ENCODE data around the gene PRPSAP1. TPM values are rescaled to one million over a fixed set of nuclear protein-coding genes. Genes with fewer than 3 reads are reported as not detected.

The PRPSAP1 gene
- total and polyA plus RNA-seq, 4 donors = 29.7 to 64.4 (median 46.2) TPM

- H3K4me1 ChIP-seq (ENCODE audit: control insufficient read depth in 1 of 2, insufficient read depth in 2 of 2, low read length in 2 of 2) = no peaks in the 10 kb centered on the region
- ATAC-seq (ENCODE audit: low FRiP score) = no peak
- H3K4me3 ChIP-seq (ENCODE audit: low read length in 2 of 2) = no peak overlapping the region
- intact Hi-C loops (cut with DNase I) = no loop called here
- 18 to 23% methylated on average over 9 of the region's 9 CpGs for WGBS, 2 donors
- H3K27me3 ChIP-seq (ENCODE audit: control insufficient read depth in 1 of 2, insufficient read depth in 2 of 2, low read length in 1 of 2) = no peaks in the 10 kb centered on the region
- peak overlapping the region in 1 of 2 donors; percentile 76 for H3K27ac ChIP-seq (ENCODE audit: low read depth in 1 of 2, low read length in 2 of 2)
- no peak for DNase-seq
- H3K9me3 ChIP-seq (ENCODE audit: control insufficient read depth, low read length) = no peaks in the 10 kb centered on the region
- H3K36me3 ChIP-seq (ENCODE audit: control insufficient read depth in 1 of 2, insufficient read depth in 2 of 2, low read length in 1 of 2) = no peaks in the 10 kb centered on the region
Observed at GRCh38 chr17:76264425-76264754, 89.3 kb downstream of the PRPSAP1 start.

- ATAC-seq (ENCODE audit: low FRiP score) (no peak), DNase-seq (no peak)
- Histone ChIP-seq H3K4me1 (ENCODE audit: control insufficient read depth in 1 of 2, insufficient read depth in 2 of 2, low read length in 2 of 2) (no peaks in the 10 kb centered on the region), H3K27me3 (ENCODE audit: control insufficient read depth in 1 of 2, insufficient read depth in 2 of 2, low read length in 1 of 2) (no peaks in the 10 kb centered on the region), H3K9me3 (ENCODE audit: control insufficient read depth, low read length) (no peaks in the 10 kb centered on the region), H3K27ac (ENCODE audit: low read depth in 1 of 2, low read length in 2 of 2) (no peak overlapping the region), H3K4me3 (ENCODE audit: low read length in 2 of 2) (no peak overlapping the region), H3K36me3 (ENCODE audit: control insufficient read depth in 1 of 2, insufficient read depth in 2 of 2, low read length in 1 of 2) (no peaks in the 10 kb centered on the region)
- WGBS, 2 donors = 90 to 92% methylated on average over 5 of the region's 5 CpGs
- intact Hi-C loops (cut with DNase I) = no loop called here
Observed at GRCh38 chr17:76263896-76264295, 89.8 kb downstream of the PRPSAP1 start.

GRCh38 chr17:76262732-76263344, 90.9 kb downstream of the PRPSAP1 start:
- Histone ChIP-seq H3K4me1 (ENCODE audit: control insufficient read depth in 1 of 2, insufficient read depth in 2 of 2, low read length in 2 of 2) (no peaks in the 10 kb centered on the region), H3K4me3 (ENCODE audit: low read length in 2 of 2) (no peak overlapping the region), H3K27ac (ENCODE audit: low read depth in 1 of 2, low read length in 2 of 2) (no peak overlapping the region), H3K27me3 (ENCODE audit: control insufficient read depth in 1 of 2, insufficient read depth in 2 of 2, low read length in 1 of 2) (no peaks in the 10 kb centered on the region), H3K36me3 (ENCODE audit: control insufficient read depth in 1 of 2, insufficient read depth in 2 of 2, low read length in 1 of 2) (no peaks in the 10 kb centered on the region), H3K9me3 (ENCODE audit: control insufficient read depth, low read length) (no peaks in the 10 kb centered on the region)
- DNase-seq (no peak), ATAC-seq (ENCODE audit: low FRiP score) (no peak)
- 79 to 84% methylated on average over 9 of the region's 9 CpGs for WGBS, 2 donors
- intact Hi-C loops (cut with DNase I) = no loop called here

GRCh38 chr17:76261421-76262215, 92.1 kb downstream of the PRPSAP1 start:
- ATAC-seq (ENCODE audit: low FRiP score) = no peak

GRCh38 chr17:76260669-76261068, 93.0 kb downstream of the PRPSAP1 start:
- no peaks in the 10 kb centered on the region for H3K9me3 ChIP-seq (ENCODE audit: control insufficient read depth, low read length)
- H3K4me1 ChIP-seq (ENCODE audit: control insufficient read depth in 1 of 2, insufficient read depth in 2 of 2, low read length in 2 of 2) = no peaks in the 10 kb centered on the region
- no peak overlapping the region for H3K27ac ChIP-seq (ENCODE audit: low read depth in 1 of 2, low read length in 2 of 2)
- intact Hi-C loops (cut with DNase I) = no loop called here
- H3K27me3 ChIP-seq (ENCODE audit: control insufficient read depth in 1 of 2, insufficient read depth in 2 of 2, low read length in 1 of 2) = no peaks in the 10 kb centered on the region
- ATAC-seq (ENCODE audit: low FRiP score) (no peak), DNase-seq (no peak)
- H3K4me3 ChIP-seq (ENCODE audit: low read length in 2 of 2) = no peak overlapping the region
- 54 to 65% methylated on average over 5 of the region's 5 CpGs for WGBS, 2 donors
- no peaks in the 10 kb centered on the region for H3K36me3 ChIP-seq (ENCODE audit: control insufficient read depth in 1 of 2, insufficient read depth in 2 of 2, low read length in 1 of 2)

More at GRCh38 chr17:76261421-76262215, 92.1 kb downstream of the PRPSAP1 start:
- WGBS, 2 donors = 88 to 90% methylated on average over 22 to 23 of the region's 23 CpGs
- Histone ChIP-seq H3K4me1 (ENCODE audit: control insufficient read depth in 1 of 2, insufficient read depth in 2 of 2, low read length in 2 of 2) (no peaks in the 10 kb centered on the region), H3K27ac (ENCODE audit: low read depth in 1 of 2, low read length in 2 of 2) (no peak overlapping the region), H3K27me3 (ENCODE audit: control insufficient read depth in 1 of 2, insufficient read depth in 2 of 2, low read length in 1 of 2) (no peaks in the 10 kb centered on the region), H3K9me3 (ENCODE audit: control insufficient read depth, low read length) (no peaks in the 10 kb centered on the region), H3K36me3 (ENCODE audit: control insufficient read depth in 1 of 2, insufficient read depth in 2 of 2, low read length in 1 of 2) (no peaks in the 10 kb centered on the region), H3K4me3 (ENCODE audit: low read length in 2 of 2) (no peak overlapping the region)
- no peak for DNase-seq
- intact Hi-C loops (cut with DNase I) = no loop called here

GRCh38 chr17:76260220-76260619, 93.5 kb downstream of the PRPSAP1 start:
- no peak overlapping the region for H3K27ac ChIP-seq (ENCODE audit: low read depth in 1 of 2, low read length in 2 of 2)
- DNase-seq (no peak), ATAC-seq (ENCODE audit: low FRiP score) (no peak)
- no peaks in the 10 kb centered on the region for H3K36me3 ChIP-seq (ENCODE audit: control insufficient read depth in 1 of 2, insufficient read depth in 2 of 2, low read length in 1 of 2)
- WGBS, 2 donors = 87 to 92% methylated on average over 7 of the region's 7 CpGs
- no peaks in the 10 kb centered on the region for H3K9me3 ChIP-seq (ENCODE audit: control insufficient read depth, low read length)
- no peak overlapping the region for H3K4me3 ChIP-seq (ENCODE audit: low read length in 2 of 2)
- intact Hi-C loops (cut with DNase I) = no loop called here
- no peaks in the 10 kb centered on the region for H3K4me1 ChIP-seq (ENCODE audit: control insufficient read depth in 1 of 2, insufficient read depth in 2 of 2, low read length in 2 of 2)
- no peaks in the 10 kb centered on the region for H3K27me3 ChIP-seq (ENCODE audit: control insufficient read depth in 1 of 2, insufficient read depth in 2 of 2, low read length in 1 of 2)

Other genes starting within 250 kb of the PRPSAP1 start
- gene FOXJ1, start 212.7 kb downstream of the PRPSAP1 start, total RNA-seq = not detected
- not detected for gene FOXJ1, start 212.7 kb downstream of the PRPSAP1 start, polyA plus RNA-seq
- 1 to 10 TPM; 1.7 to 2.0 TPM for gene RNF157, start 113.4 kb downstream of the PRPSAP1 start, total RNA-seq
- gene RNF157, start 113.4 kb downstream of the PRPSAP1 start, polyA plus RNA-seq = 1 to 10 TPM in 1 of 2 donors, under 1 TPM in 1; 0.36 to 3.8 TPM
- gene UBALD2, start 88.6 kb downstream of the PRPSAP1 start, total RNA-seq = 10 to 100 TPM; 25.8 to 30.2 TPM
- gene UBALD2, start 88.6 kb downstream of the PRPSAP1 start, polyA plus RNA-seq = 10 to 100 TPM; 23.2 to 27.7 TPM
- gene QRICH2, start 45.6 kb downstream of the PRPSAP1 start, total RNA-seq = 1 to 10 TPM; 3.4 to 4.2 TPM
- gene QRICH2, start 45.6 kb downstream of the PRPSAP1 start, polyA plus RNA-seq = 10 to 100 TPM in 1 of 2 donors, 1 to 10 TPM in 1; 1.4 to 12.8 TPM
- gene SPHK1, start 30.7 kb upstream of the PRPSAP1 start, total RNA-seq = 10 to 100 TPM; 22.2 to 24.5 TPM
- 10 to 100 TPM in 1 of 2 donors, 1 to 10 TPM in 1; 8.6 to 13.9 TPM for gene SPHK1, start 30.7 kb upstream of the PRPSAP1 start, polyA plus RNA-seq
- gene UBE2O, start 99.2 kb upstream of the PRPSAP1 start, total RNA-seq = 10 to 100 TPM; 14.0 to 24.7 TPM
- 10 to 100 TPM in 1 of 2 donors, 1 to 10 TPM in 1; 2.5 to 11.0 TPM for gene UBE2O, start 99.2 kb upstream of the PRPSAP1 start, polyA plus RNA-seq
- not detected for gene AANAT, start 113.7 kb upstream of the PRPSAP1 start, total RNA-seq
- not detected for gene AANAT, start 113.7 kb upstream of the PRPSAP1 start, polyA plus RNA-seq
- gene RHBDF2, start 147.5 kb upstream of the PRPSAP1 start, total RNA-seq = 10 to 100 TPM; 30.9 to 45.0 TPM
- 10 to 100 TPM in 1 of 2 donors, 1 to 10 TPM in 1; 2.6 to 11.0 TPM for gene RHBDF2, start 147.5 kb upstream of the PRPSAP1 start, polyA plus RNA-seq
- 10 to 100 TPM; 22.4 to 26.6 TPM for gene CYGB, start 183.8 kb upstream of the PRPSAP1 start, total RNA-seq
- 1 to 10 TPM in 1 of 2 donors, under 1 TPM in 1; 0.95 to 2.1 TPM for gene CYGB, start 183.8 kb upstream of the PRPSAP1 start, polyA plus RNA-seq
- gene PRCD, start 186.1 kb upstream of the PRPSAP1 start, total RNA-seq = 1 to 10 TPM; 1.2 to 8.6 TPM
- gene PRCD, start 186.1 kb upstream of the PRPSAP1 start, polyA plus RNA-seq = not detected
- gene ST6GALNAC2, start 231.9 kb upstream of the PRPSAP1 start, total RNA-seq = 1 to 10 TPM; 2.5 to 7.6 TPM
- gene ST6GALNAC2, start 231.9 kb upstream of the PRPSAP1 start, polyA plus RNA-seq = 1 to 10 TPM in 1 of 2 donors, not detected in 1; 2.0 TPM

All from aorta (tissue), 5 donors.